ENCODE results near the gene CHCHD3. TPM values are rescaled to one million over a fixed set of nuclear protein-coding genes. Genes with fewer than 3 reads are reported as not detected.

CHCHD3 gene
- total RNA-seq, 1 donor from 2014 or later, result 142 TPM

DNA sequence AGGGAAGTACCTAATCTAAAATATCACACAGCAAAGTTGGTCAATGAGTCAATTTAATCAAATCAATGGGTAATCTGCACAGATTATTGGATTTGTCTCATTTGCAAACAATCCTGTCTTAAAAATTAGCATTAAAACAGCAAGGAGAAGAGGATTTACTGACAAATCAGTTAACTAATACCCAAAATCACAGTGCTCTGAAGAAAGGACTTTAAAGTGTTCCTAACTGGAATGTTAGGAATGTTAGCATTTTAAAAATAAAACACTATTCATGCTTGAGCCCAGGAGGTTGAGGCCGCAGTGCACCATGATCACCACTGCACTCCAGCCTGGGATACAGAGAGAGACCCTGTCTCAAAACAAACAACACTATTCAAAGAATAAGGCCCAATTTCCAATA lies 83.1 kb downstream of the CHCHD3 start:
- Mint-ChIP-seq H3K4me1 (peaks cover 16% of the 10 kb centered on the region), H3K27me3 (ENCODE audit: insufficient read depth, low read depth) (no peaks in the 10 kb centered on the region), H3K36me3 (peaks cover 2% of the 10 kb centered on the region), H3K4me3 (no peak overlapping the region), H3K9me3 (no peaks in the 10 kb centered on the region), H3K27ac (no peak overlapping the region)
- H3K27me3 ChIP-seq, result no peaks in the 10 kb centered on the region
- no peaks in the 10 kb centered on the region for H3K36me3 ChIP-seq
- no peak overlapping the region for H3K4me3 ChIP-seq
- peaks cover 57% of the 10 kb centered on the region for H3K4me1 ChIP-seq
- no peaks in the 10 kb centered on the region for H3K9me3 ChIP-seq (ENCODE audit: low read depth)
- no peak overlapping the region for H2AFZ ChIP-seq (replicated peaks)
- H3F3A ChIP-seq (ENCODE audit: low read depth), result peaks cover 5% of the 10 kb centered on the region
- H3K79me2 ChIP-seq (ENCODE audit: low read depth), result peaks cover 91% of the 10 kb centered on the region
- peaks cover 33% of the 10 kb centered on the region for H4K20me1 ChIP-seq (ENCODE audit: low read depth)
- H3K9ac ChIP-seq, result no peak overlapping the region
- peak overlapping the region; percentile 0 for H3K27ac ChIP-seq
- peak; percentile 57 for TF ChIP-seq EZH2phosphoT487 (IDR thresholded peaks at IDR 0.05)
- TF ChIP-seq, protein P1, sequence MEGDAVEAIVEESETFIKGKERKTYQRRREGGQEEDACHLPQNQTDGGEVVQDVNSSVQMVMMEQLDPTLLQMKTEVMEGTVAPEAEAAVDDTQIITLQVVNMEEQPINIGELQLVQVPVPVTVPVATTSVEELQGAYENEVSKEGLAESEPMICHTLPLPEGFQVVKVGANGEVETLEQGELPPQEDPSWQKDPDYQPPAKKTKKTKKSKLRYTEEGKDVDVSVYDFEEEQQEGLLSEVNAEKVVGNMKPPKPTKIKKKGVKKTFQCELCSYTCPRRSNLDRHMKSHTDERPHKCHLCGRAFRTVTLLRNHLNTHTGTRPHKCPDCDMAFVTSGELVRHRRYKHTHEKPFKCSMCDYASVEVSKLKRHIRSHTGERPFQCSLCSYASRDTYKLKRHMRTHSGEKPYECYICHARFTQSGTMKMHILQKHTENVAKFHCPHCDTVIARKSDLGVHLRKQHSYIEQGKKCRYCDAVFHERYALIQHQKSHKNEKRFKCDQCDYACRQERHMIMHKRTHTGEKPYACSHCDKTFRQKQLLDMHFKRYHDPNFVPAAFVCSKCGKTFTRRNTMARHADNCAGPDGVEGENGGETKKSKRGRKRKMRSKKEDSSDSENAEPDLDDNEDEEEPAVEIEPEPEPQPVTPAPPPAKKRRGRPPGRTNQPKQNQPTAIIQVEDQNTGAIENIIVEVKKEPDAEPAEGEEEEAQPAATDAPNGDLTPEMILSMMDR (IDR thresholded peaks at IDR 0.05), result no peak
- no peak for TF ChIP-seq EZH2 (IDR thresholded peaks at IDR 0.05)
- DNase-seq (ENCODE audit: low spot score), result peak; percentile 28
- peak overlapping the region; percentile 33 for H3K4me2 ChIP-seq

- Histone ChIP-seq H3F3A (ENCODE audit: low read depth) (no peaks in the 10 kb centered on the region), H3K4me3 (no peak overlapping the region), H3K36me3 (no peaks in the 10 kb centered on the region), H3K9me3 (ENCODE audit: low read depth) (no peaks in the 10 kb centered on the region), H3K9ac (no peak overlapping the region), H3K27me3 (no peaks in the 10 kb centered on the region), H3K79me2 (ENCODE audit: low read depth) (peaks cover 94% of the 10 kb centered on the region), H2AFZ (replicated peaks) (no peak overlapping the region), H4K20me1 (ENCODE audit: low read depth) (peaks cover 33% of the 10 kb centered on the region), H3K4me2 (no peak overlapping the region), H3K27ac (no peak overlapping the region), H3K4me1 (peaks cover 70% of the 10 kb centered on the region)
- H3K27ac Mint-ChIP-seq, result no peak overlapping the region
- DNase-seq (ENCODE audit: low spot score), result no peak
- peaks cover 2% of the 10 kb centered on the region for H3K36me3 Mint-ChIP-seq
- H3K9me3 Mint-ChIP-seq, result no peaks in the 10 kb centered on the region
- peaks cover 20% of the 10 kb centered on the region for H3K4me1 Mint-ChIP-seq
- no peaks in the 10 kb centered on the region for H3K27me3 Mint-ChIP-seq (ENCODE audit: insufficient read depth, low read depth)
- TF ChIP-seq, protein P1 (IDR thresholded peaks at IDR 0.05), result no peak
- TF ChIP-seq EZH2phosphoT487 (IDR thresholded peaks at IDR 0.05) (no peak), EZH2 (IDR thresholded peaks at IDR 0.05) (no peak)
- no peak overlapping the region for H3K4me3 Mint-ChIP-seq
Observed at GRCh38 chr7:132997505-132997904, 84.4 kb downstream of the CHCHD3 start.

DNA sequence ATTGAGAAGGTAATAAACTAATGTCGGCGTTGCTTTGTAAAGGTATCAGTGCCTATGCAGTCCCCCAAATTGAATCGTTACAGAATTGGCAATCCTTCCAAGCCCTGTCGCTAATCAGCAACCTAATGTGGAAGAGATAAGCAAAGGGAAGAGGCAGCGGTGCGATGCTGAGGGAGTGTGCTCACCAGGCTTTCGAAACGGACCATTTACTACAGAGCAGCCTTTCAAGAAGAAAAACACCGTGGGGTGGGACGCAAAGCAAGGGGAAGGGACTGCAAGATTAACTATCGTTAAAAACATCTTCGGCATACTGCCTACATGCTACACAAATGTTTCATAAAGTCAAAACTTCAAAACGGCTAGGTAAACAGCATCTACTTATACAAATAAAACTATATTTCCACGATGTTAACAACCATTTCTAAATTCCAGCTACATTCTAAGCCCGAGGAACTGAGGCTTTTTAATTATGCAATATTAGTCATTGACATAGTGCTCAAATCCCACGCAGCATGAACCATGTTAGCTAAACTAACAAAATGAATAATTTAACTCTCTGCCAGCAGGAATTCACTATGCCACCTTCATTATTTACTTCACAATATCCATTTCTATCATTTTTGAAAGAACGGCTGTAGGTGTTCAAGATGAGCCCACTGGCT lies 85.2 kb downstream of the CHCHD3 start:
- H3K4me2 ChIP-seq, result peak overlapping the region; percentile 40
- H3K36me3 ChIP-seq, result no peaks in the 10 kb centered on the region
- H3K9me3 Mint-ChIP-seq, result no peaks in the 10 kb centered on the region
- H3K27me3 ChIP-seq, result no peaks in the 10 kb centered on the region
- H3K9me3 ChIP-seq (ENCODE audit: low read depth), result no peaks in the 10 kb centered on the region
- peaks cover 70% of the 10 kb centered on the region for H3K4me1 ChIP-seq
- TF ChIP-seq, protein P1 (IDR thresholded peaks at IDR 0.05), result no peak
- no peaks in the 10 kb centered on the region for H3K27me3 Mint-ChIP-seq (ENCODE audit: insufficient read depth, low read depth)
- H3K79me2 ChIP-seq (ENCODE audit: low read depth), result peaks cover 97% of the 10 kb centered on the region
- peaks cover 3% of the 10 kb centered on the region for H3F3A ChIP-seq (ENCODE audit: low read depth)
- H3K9ac ChIP-seq, result no peak overlapping the region
- peaks cover 2% of the 10 kb centered on the region for H3K36me3 Mint-ChIP-seq
- no peak overlapping the region for H2AFZ ChIP-seq (replicated peaks)
- H3K4me3 ChIP-seq, result no peak overlapping the region
- H3K4me3 Mint-ChIP-seq, result no peak overlapping the region
- H3K27ac ChIP-seq, result no peak overlapping the region
- DNase-seq (ENCODE audit: low spot score), result peak; percentile 45
- H4K20me1 ChIP-seq (ENCODE audit: low read depth), result peaks cover 36% of the 10 kb centered on the region
- H3K4me1 Mint-ChIP-seq, result peaks cover 25% of the 10 kb centered on the region
- H3K27ac Mint-ChIP-seq, result no peak overlapping the region
